HCT116 (cell line): Measurements from ENCODE around the gene ZC3H6. TPM values are rescaled to one million over a fixed set of nuclear protein-coding genes. Genes with fewer than 3 reads are reported as not detected.

Experiments
- ATAC-seq: fragments of 200-7000 bp; cut with Tn5 transposase; 2 replicates; pipeline ENCODE4 v1.9.1; 2020; ENCODE audit warnings: mild to moderate bottlenecking, moderate library complexity
- BruUV-seq: library from RNA; stranded (reverse); fragments of 400-500 nt; replicated peaks from 2 replicates; lab custom pipeline; 2021; lab: Mats Ljungman, UMichigan
- CTCF ChIA-PET: fragments of 300-600 bp; sonication (Branson Sonifier 250); formaldehyde crosslinking; loops from one replicate; lab custom pipeline; 2021; ENCODE audit warnings: antibody characterized with exemption; lab: Charles Lee
- POLR2A ChIA-PET: fragments of 300-600, 350-600 bp; sonication (Branson Sonifier 250); formaldehyde crosslinking; loops from one replicate; lab custom pipeline; 2021; ENCODE audit warnings: antibody characterized with exemption; lab: Charles Lee
- RAD21 ChIA-PET, 2 experiments: fragments of 300-600 bp; sonication (Branson Sonifier 250); formaldehyde crosslinking; loops; one replicate each; lab custom pipeline; 2023; ENCODE audit warnings: low total read pairs in 2 of 2; ENCODE audit not compliant: uncharacterized antibody in 2 of 2, unreplicated experiment in 2 of 2, low non-redundant PET in 1 of 2; lab: Charles Lee
- DNase-seq: peaks from one replicate; pipeline ENCODE4 v3.0.0-alpha.2; 2010; ENCODE audit warnings: low read depth, low spot score
- H2AFZ ChIP-seq: fragments of 200-600 bp; shearing (Covaris generic), sonication (generic); 2 replicates; pipeline ENCODE4 v1.6.1; 2017; ENCODE audit warnings: low read depth, mixed run types, mixed read lengths, antibody characterized with exemption, low read length; ENCODE audit not compliant: poor library complexity, severe bottlenecking
- H3K27ac ChIP-seq: 2 replicates; pipeline ENCODE4 v1.5.1; 2012; ENCODE audit warnings: low read depth, low read length
- H3K27me3 ChIP-seq: fragments of 200-600 bp; sonication (generic); 2 replicates; pipeline ENCODE4 v1.6.1; 2016; ENCODE audit warnings: mixed run types, low read length, mixed read lengths; ENCODE audit not compliant: insufficient read depth
- H3K36me3 ChIP-seq, 2 experiments: fragments of 200-500 bp in 1 of 2; fragments of 200-600 bp in 1 of 2; sonication (Bioruptor generic) in 1 of 2; sonication (generic) in 1 of 2; 2 replicates each; pipeline versions ENCODE4 v1.5.1 to v1.6.1; 2014 to 2016; ENCODE audit warnings: low read length in 2 of 2, inconsistent platforms in 1 of 2, mixed read lengths in 1 of 2, mixed run types in 1 of 2; ENCODE audit not compliant: insufficient read depth in 2 of 2, control insufficient read depth in 1 of 2
- H3K4me1 ChIP-seq, 2 experiments: fragments of 200-600 bp in 1 of 2; sonication (generic) in 1 of 2; 2 replicates each; pipeline versions ENCODE4 v1.5.1 to v1.6.1; 2012 to 2017; ENCODE audit warnings: low read length in 2 of 2, inconsistent platforms in 1 of 2, mild to moderate bottlenecking in 1 of 2, mixed read lengths in 1 of 2, mixed run types in 1 of 2, moderate library complexity in 1 of 2; ENCODE audit not compliant: insufficient read depth in 2 of 2, control insufficient read depth in 1 of 2
- H3K4me2 ChIP-seq: fragments of 200-600 bp; sonication (generic); 2 replicates; pipeline ENCODE4 v1.6.1; 2017; ENCODE audit warnings: mixed run types, low read length, mixed read lengths
- H3K4me3 ChIP-seq, 2 experiments: fragments of 200-600 bp in 1 of 2; sonication (generic) in 1 of 2; replicated peaks in 1 of 2; 2 replicates each; pipeline ENCODE4 v1.5.1; 2011 to 2016; ENCODE audit warnings: low read length in 2 of 2, control low read depth in 1 of 2, low read depth in 1 of 2, mild to moderate bottlenecking in 1 of 2, mixed read lengths in 1 of 2, mixed run types in 1 of 2
- H3K79me2 ChIP-seq: fragments of 200-600 bp; sonication (generic); 2 replicates; pipeline ENCODE4 v1.6.1; 2017; ENCODE audit warnings: mild to moderate bottlenecking, mixed run types, low read length, moderate library complexity, mixed read lengths; ENCODE audit not compliant: insufficient read depth
- H3K9ac ChIP-seq: fragments of 200-600 bp; sonication (generic); 2 replicates; pipeline ENCODE4 v1.6.1; 2016; ENCODE audit warnings: low read length, mixed read lengths
- H3K9me2 ChIP-seq: fragments of 200-600 bp; sonication (generic), shearing (Covaris generic); 2 replicates; pipeline ENCODE4 v1.6.1; 2017; ENCODE audit warnings: mixed run types, mild to moderate bottlenecking, moderate library complexity; ENCODE audit not compliant: insufficient read depth
- H3K9me3 ChIP-seq, 2 experiments: fragments of 200-500 bp in 1 of 2; fragments of 200-600 bp in 1 of 2; sonication (Bioruptor generic) in 1 of 2; sonication (generic) in 1 of 2; 2 replicates each; pipeline ENCODE4 v1.6.1; 2014 to 2017; ENCODE audit warnings: low read length in 2 of 2, mixed read lengths in 2 of 2, inconsistent platforms in 1 of 2, low read depth in 1 of 2, mild to moderate bottlenecking in 1 of 2, mixed run types in 1 of 2, moderate library complexity in 1 of 2; ENCODE audit not compliant: control insufficient read depth in 1 of 2, insufficient read depth in 1 of 2
- H4K20me1 ChIP-seq: fragments of 200-600 bp; sonication (generic), shearing (Covaris generic); 2 replicates; pipeline ENCODE4 v1.6.1; 2017; ENCODE audit warnings: mixed run types, mild to moderate bottlenecking, moderate library complexity; ENCODE audit not compliant: insufficient read depth
- CBX3 ChIP-seq: IDR thresholded peaks from 2 replicates; pipeline ENCODE4 v1.6.1; 2012; ENCODE audit warnings: low read depth
- CEBPB ChIP-seq: IDR thresholded peaks from 2 replicates; pipeline ENCODE4 v1.6.1; 2012; ENCODE audit warnings: low read depth
- EGR1 ChIP-seq: IDR thresholded peaks from 2 replicates; pipeline ENCODE4 v1.6.1; 2012; ENCODE audit warnings: low read depth
- ELF1 ChIP-seq: IDR thresholded peaks from 2 replicates; pipeline ENCODE4 v1.6.1; 2012; ENCODE audit warnings: low read depth, borderline replicate concordance
- EZH2 ChIP-seq: fragments of 200-600 bp; sonication (generic); IDR thresholded peaks from 2 replicates; pipeline ENCODE4 v1.6.1; 2017; ENCODE audit warnings: antibody characterized with exemption, mixed run types
- EZH2phosphoT487 ChIP-seq: fragments of 200-600 bp; IDR thresholded peaks from 2 replicates; pipeline ENCODE4 v1.6.1; 2018; ENCODE audit warnings: antibody characterized with exemption, borderline replicate concordance
- FOSL1 ChIP-seq: IDR thresholded peaks from 2 replicates; pipeline ENCODE4 v1.6.1; 2012; ENCODE audit warnings: low read depth
- POLR2A ChIP-seq: IDR thresholded peaks from 2 replicates; pipeline ENCODE4 v1.7.0; 2011; ENCODE audit warnings: borderline replicate concordance; ENCODE audit not compliant: insufficient read depth, insufficient read length; ENCODE audit errors: extremely low read depth
- POLR2AphosphoS5 ChIP-seq: IDR thresholded peaks from 2 replicates; pipeline ENCODE4 v1.6.1; 2011; ENCODE audit warnings: mild to moderate bottlenecking, low read depth, low read length, moderate library complexity
- RAD21 ChIP-seq: IDR thresholded peaks from 2 replicates; pipeline ENCODE4 v1.6.1; 2012; ENCODE audit warnings: low read depth, mild to moderate bottlenecking
- SIN3A ChIP-seq: IDR thresholded peaks from 2 replicates; pipeline ENCODE4 v1.6.1; 2012; ENCODE audit warnings: low read depth
- SP1 ChIP-seq: IDR thresholded peaks from 2 replicates; pipeline ENCODE4 v1.6.1; 2012; ENCODE audit warnings: low read depth
- SRF ChIP-seq: IDR thresholded peaks from 2 replicates; pipeline ENCODE4 v1.6.1; 2012; ENCODE audit warnings: low read depth
- YY1 ChIP-seq: IDR thresholded peaks from 2 replicates; pipeline ENCODE4 v1.6.1; 2011; ENCODE audit warnings: low read length, low read depth, moderate library complexity, mild to moderate bottlenecking; ENCODE audit not compliant: insufficient replicate concordance; ENCODE audit errors: extremely low read depth
- ZFX ChIP-seq: fragments of 450-650 bp; IDR thresholded peaks from 2 replicates; pipeline ENCODE4 v1.6.1; 2017
- intact Hi-C: fragments of 100-400 bp; cut with micrococcal nuclease; formaldehyde crosslinking; loops from 2 replicates; pipeline ENCODE4 v1.10.0; 2022
- total RNA-seq: library from RNA; stranded (reverse); gene quantifications from one replicate; pipeline ENCODE4 v1.2.1, GENCODE V29; 2021; ENCODE audit not compliant: unreplicated experiment
- TF ChIP-seq, protein P1 (sequence below): IDR thresholded peaks from 2 replicates; pipeline ENCODE4 v1.6.1; 2012
- TF ChIP-seq, protein P2 (sequence below): IDR thresholded peaks from 2 replicates; pipeline ENCODE4 v1.6.1; 2012; ENCODE audit warnings: low read depth
- TF ChIP-seq, protein P3 (sequence below), 3 experiments: fragments of 200-600 bp in 1 of 3; sonication (generic) in 1 of 3; IDR thresholded peaks in 2 of 3; conservative IDR thresholded peaks in 1 of 3; 2 replicates each; pipeline ENCODE4 v1.5.1; 2012 to 2017; ENCODE audit warnings: low read depth in 2 of 3, low read length in 2 of 3, antibody characterized with exemption in 1 of 3, borderline replicate concordance in 1 of 3, control low read depth in 1 of 3, mild to moderate bottlenecking in 1 of 3, mixed read lengths in 1 of 3, mixed run types in 1 of 3, moderate library complexity in 1 of 3; ENCODE audit not compliant: insufficient read depth in 1 of 3
- TF ChIP-seq, protein P4 (sequence below): IDR thresholded peaks from 2 replicates; pipeline ENCODE4 v1.6.1; 2012

The ZC3H6 gene
- total RNA-seq, 1 experiment from 2014 or later = 7.0 TPM

DNA sequence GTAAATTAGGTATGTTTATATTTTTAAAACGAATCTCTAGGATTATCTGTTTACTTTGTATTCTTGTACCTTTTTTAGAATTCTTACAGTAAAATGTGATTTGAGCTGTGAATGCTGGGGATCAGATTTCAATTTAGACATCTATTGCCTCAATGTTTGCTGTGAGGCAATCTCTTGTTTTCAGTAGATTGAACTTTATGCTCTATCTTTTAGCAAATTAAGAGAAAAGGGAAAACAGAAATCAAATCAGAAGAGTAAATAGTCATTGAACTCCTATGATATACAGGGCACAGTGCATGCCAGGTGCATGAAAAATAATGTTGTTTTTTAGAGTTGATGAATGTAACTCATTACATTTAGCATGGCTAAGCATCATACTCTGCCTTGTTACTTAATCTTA, 39.5 kb downstream of the ZC3H6 start:
- Histone ChIP-seq H3K9me3 (no peaks in the 10 kb centered on the region), H3K27ac (no peak overlapping the region), H3K9me2 (no peaks in the 10 kb centered on the region), H3K36me3 (no peaks in the 10 kb centered on the region), H4K20me1 (no peaks in the 10 kb centered on the region), H3K79me2 (no peaks in the 10 kb centered on the region), H3K27me3 (no peaks in the 10 kb centered on the region), H3K9ac (no peak overlapping the region), H3K4me3 (no peak overlapping the region), H3K4me1 (no peaks in the 10 kb centered on the region), H3K4me2 (no peak overlapping the region), H2AFZ (no peak overlapping the region)
- ChIA-PET CTCF (no interaction called here), POLR2A (no interaction called here), RAD21 (no interaction called here)
- intact Hi-C loops = no loop called here
- no peak for ATAC-seq
- no TSS peak for BruUV-seq
- no peak for DNase-seq
- TF ChIP-seq CBX3 = no peak
- no peak for TF ChIP-seq YY1
- TF ChIP-seq, protein P1, sequence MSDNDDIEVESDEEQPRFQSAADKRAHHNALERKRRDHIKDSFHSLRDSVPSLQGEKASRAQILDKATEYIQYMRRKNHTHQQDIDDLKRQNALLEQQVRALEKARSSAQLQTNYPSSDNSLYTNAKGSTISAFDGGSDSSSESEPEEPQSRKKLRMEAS = no peak
- TF ChIP-seq EZH2 = no peak
- TF ChIP-seq, protein P2, sequence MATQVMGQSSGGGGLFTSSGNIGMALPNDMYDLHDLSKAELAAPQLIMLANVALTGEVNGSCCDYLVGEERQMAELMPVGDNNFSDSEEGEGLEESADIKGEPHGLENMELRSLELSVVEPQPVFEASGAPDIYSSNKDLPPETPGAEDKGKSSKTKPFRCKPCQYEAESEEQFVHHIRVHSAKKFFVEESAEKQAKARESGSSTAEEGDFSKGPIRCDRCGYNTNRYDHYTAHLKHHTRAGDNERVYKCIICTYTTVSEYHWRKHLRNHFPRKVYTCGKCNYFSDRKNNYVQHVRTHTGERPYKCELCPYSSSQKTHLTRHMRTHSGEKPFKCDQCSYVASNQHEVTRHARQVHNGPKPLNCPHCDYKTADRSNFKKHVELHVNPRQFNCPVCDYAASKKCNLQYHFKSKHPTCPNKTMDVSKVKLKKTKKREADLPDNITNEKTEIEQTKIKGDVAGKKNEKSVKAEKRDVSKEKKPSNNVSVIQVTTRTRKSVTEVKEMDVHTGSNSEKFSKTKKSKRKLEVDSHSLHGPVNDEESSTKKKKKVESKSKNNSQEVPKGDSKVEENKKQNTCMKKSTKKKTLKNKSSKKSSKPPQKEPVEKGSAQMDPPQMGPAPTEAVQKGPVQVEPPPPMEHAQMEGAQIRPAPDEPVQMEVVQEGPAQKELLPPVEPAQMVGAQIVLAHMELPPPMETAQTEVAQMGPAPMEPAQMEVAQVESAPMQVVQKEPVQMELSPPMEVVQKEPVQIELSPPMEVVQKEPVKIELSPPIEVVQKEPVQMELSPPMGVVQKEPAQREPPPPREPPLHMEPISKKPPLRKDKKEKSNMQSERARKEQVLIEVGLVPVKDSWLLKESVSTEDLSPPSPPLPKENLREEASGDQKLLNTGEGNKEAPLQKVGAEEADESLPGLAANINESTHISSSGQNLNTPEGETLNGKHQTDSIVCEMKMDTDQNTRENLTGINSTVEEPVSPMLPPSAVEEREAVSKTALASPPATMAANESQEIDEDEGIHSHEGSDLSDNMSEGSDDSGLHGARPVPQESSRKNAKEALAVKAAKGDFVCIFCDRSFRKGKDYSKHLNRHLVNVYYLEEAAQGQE = no peak
- TF ChIP-seq EZH2phosphoT487 = no peak
- no peak for TF ChIP-seq FOSL1
- TF ChIP-seq ZFX = no peak
- TF ChIP-seq ELF1 = no peak
- no peak for TF ChIP-seq EGR1
- TF ChIP-seq SIN3A = no peak
- TF ChIP-seq, protein P3, sequence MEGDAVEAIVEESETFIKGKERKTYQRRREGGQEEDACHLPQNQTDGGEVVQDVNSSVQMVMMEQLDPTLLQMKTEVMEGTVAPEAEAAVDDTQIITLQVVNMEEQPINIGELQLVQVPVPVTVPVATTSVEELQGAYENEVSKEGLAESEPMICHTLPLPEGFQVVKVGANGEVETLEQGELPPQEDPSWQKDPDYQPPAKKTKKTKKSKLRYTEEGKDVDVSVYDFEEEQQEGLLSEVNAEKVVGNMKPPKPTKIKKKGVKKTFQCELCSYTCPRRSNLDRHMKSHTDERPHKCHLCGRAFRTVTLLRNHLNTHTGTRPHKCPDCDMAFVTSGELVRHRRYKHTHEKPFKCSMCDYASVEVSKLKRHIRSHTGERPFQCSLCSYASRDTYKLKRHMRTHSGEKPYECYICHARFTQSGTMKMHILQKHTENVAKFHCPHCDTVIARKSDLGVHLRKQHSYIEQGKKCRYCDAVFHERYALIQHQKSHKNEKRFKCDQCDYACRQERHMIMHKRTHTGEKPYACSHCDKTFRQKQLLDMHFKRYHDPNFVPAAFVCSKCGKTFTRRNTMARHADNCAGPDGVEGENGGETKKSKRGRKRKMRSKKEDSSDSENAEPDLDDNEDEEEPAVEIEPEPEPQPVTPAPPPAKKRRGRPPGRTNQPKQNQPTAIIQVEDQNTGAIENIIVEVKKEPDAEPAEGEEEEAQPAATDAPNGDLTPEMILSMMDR (IDR thresholded peaks at IDR 0.05 in 2 of 3, conservative IDR thresholded peaks at IDR 0.05 in 1 of 3; ENCODE audit: borderline replicate concordance in 1 of 3, insufficient read depth in 1 of 3, low read depth in 2 of 3, low read length in 2 of 3) = no peak
- TF ChIP-seq POLR2AphosphoS5 = no peak
- no peak for TF ChIP-seq CEBPB
- no peak for TF ChIP-seq RAD21
- TF ChIP-seq, protein P4, sequence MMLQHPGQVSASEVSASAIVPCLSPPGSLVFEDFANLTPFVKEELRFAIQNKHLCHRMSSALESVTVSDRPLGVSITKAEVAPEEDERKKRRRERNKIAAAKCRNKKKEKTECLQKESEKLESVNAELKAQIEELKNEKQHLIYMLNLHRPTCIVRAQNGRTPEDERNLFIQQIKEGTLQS = no peak
- no peak for TF ChIP-seq POLR2A
- TF ChIP-seq SRF = no peak
- no peak for TF ChIP-seq SP1
